Tibial nerve (tissue), 4 donors: ENCODE measurements around the gene GGA1. TPM values are rescaled to one million over a fixed set of nuclear protein-coding genes. Genes with fewer than 3 reads are reported as not detected.

Source experiments
- DNase-seq, 2 donors: peaks; one replicate each; pipeline ENCODE4 v3.0.0-alpha.2; 2019; ENCODE audit warnings: low spot score in 2 of 2
- H3K27ac ChIP-seq, 4 donors: fragments of 200-600 bp; sonication (generic) in 3 of 4; one replicate each; pipeline ENCODE4 v1.5.1; 2017 to 2019; ENCODE audit warnings: mild to moderate bottlenecking in 1 of 4
- H3K27me3 ChIP-seq, 2 donors: fragments of 200-600 bp; sonication (generic) in 1 of 2; one replicate each; pipeline versions ENCODE4 v1.5.1 to v1.6.0; 2017 to 2019
- H3K36me3 ChIP-seq, 3 donors: fragments of 200-600 bp; sonication (generic); one replicate each; pipeline ENCODE4 v1.5.1; 2018 to 2019
- H3K4me1 ChIP-seq, 4 donors: fragments of 200-600 bp; sonication (generic) in 3 of 4; one replicate each; pipeline ENCODE4 v1.5.1; 2017 to 2019
- H3K4me3 ChIP-seq, 4 donors: fragments of 200-600 bp; sonication (generic) in 3 of 4; one replicate each; pipeline ENCODE4 v1.5.1; 2017 to 2019; ENCODE audit warnings: mild to moderate bottlenecking in 1 of 4, moderate library complexity in 1 of 4
- H3K9me3 ChIP-seq, 4 donors: fragments of 200-600 bp; sonication (generic) in 3 of 4; one replicate each; pipeline ENCODE4 v1.5.1; 2017 to 2019
- EP300 ChIP-seq, 2 donors: sonication (generic); formaldehyde crosslinking; IDR thresholded peaks; one replicate each; pipeline ENCODE4 v1.6.1; 2017; ENCODE audit warnings: antibody characterized with exemption in 2 of 2, mild to moderate bottlenecking in 1 of 2
- POLR2A ChIP-seq, 2 donors: fragments of 450-650 bp; IDR thresholded peaks; one replicate each; pipeline ENCODE4 v1.6.1; 2017; ENCODE audit warnings: antibody characterized with exemption in 2 of 2, mild to moderate bottlenecking in 2 of 2, moderate library complexity in 2 of 2
- WGBS, 2 donors: methylation state at CpG; one replicate each; pipeline ENCODE4 v1.1.5; 2018; 5-methylcytosine and 5-hydroxymethylcytosine counted together
- total RNA-seq, 4 donors: library from RNA; depleted of rRNA; stranded (reverse); fragments of >200 nt; gene quantifications; one replicate each; pipeline ENCODE4 v1.1.0, GENCODE V29; 2016
- TF ChIP-seq, protein P1 (sequence below), 5 experiments: fragments of 200-600 bp in 3 of 5; fragments of 450-650 bp in 2 of 5; sonication (generic) in 3 of 5; IDR thresholded peaks; one replicate each; pipeline ENCODE4 v1.5.1; 2016 to 2019; ENCODE audit warnings: antibody characterized with exemption in 5 of 5, mild to moderate bottlenecking in 3 of 5, moderate library complexity in 2 of 5

Gene GGA1
- total RNA-seq, 4 donors from 2014 or later = 66.3 to 99.0 (median 77.2) TPM

DNA sequence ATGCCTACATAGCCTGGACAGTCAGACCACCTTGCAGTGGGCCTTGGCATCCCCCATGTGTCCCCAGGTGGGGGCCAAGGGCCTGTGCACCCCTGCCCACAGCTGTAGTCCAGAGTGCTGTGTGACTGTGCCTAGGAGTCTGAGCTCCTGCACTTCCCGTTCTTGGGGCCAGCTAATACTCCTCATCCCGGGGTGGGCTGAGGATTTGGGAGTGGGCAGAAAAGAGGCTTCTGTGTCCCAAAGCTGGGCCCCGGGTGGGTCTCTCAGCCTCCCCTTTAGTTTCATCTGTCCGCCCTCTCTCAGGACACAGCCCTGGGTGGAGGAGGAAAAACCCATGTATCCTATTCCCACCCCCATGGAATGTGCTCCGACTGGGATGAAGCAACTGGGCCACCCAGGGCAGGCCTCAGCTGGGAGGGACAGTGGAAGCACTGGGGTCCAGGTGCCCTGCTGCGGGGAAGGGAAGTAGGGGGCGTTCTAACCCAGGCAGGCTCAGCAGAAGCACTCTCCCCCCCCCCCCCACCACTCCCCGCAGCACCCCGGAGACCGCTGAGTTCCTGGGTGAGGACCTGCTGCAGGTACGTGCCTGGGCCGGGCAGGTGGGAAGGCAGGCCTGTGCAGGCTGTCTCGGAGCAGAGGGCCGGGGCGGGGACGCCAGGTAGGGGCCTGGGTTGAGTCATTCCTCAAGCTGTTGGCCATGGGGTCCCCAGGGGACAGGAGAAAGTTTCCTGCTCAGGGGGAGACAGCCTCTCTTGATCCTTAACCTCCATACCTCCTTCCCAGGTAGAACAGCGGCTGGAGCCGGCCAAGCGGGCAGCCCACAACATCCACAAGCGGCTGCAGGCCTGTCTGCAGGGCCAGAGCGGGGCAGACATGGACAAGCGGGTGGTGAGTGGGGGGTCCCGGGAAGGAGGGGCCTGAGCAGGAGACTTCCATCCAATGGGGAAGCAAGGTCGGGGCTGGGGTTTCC lies 32.2 kb downstream of the GGA1 start:
- Histone ChIP-seq H3K4me3 (peak overlapping the region; percentile 33 to 71 (median 54)), H3K4me1 (peaks cover 0 to 60% (median 42%) of the 10 kb centered on the region in 4 donors), H3K9me3 (no peaks in the 10 kb centered on the region), H3K36me3 (peaks cover 0 to 6% (median 0%) of the 10 kb centered on the region in 3 donors), H3K27ac (peak overlapping the region in 2 of 4 donors; percentile 50 to 87), H3K27me3 (no peaks in the 10 kb centered on the region)
- 65 to 69% methylated on average over 13 to 19 of the region's 24 CpGs for WGBS, 2 donors
- no peak for DNase-seq
- TF ChIP-seq EP300 (IDR thresholded peaks at IDR 0.05) (no peak), POLR2A (IDR thresholded peaks at IDR 0.05) (no peak)
- TF ChIP-seq, protein P1, sequence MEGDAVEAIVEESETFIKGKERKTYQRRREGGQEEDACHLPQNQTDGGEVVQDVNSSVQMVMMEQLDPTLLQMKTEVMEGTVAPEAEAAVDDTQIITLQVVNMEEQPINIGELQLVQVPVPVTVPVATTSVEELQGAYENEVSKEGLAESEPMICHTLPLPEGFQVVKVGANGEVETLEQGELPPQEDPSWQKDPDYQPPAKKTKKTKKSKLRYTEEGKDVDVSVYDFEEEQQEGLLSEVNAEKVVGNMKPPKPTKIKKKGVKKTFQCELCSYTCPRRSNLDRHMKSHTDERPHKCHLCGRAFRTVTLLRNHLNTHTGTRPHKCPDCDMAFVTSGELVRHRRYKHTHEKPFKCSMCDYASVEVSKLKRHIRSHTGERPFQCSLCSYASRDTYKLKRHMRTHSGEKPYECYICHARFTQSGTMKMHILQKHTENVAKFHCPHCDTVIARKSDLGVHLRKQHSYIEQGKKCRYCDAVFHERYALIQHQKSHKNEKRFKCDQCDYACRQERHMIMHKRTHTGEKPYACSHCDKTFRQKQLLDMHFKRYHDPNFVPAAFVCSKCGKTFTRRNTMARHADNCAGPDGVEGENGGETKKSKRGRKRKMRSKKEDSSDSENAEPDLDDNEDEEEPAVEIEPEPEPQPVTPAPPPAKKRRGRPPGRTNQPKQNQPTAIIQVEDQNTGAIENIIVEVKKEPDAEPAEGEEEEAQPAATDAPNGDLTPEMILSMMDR (IDR thresholded peaks at IDR 0.05) = no peak

DNA sequence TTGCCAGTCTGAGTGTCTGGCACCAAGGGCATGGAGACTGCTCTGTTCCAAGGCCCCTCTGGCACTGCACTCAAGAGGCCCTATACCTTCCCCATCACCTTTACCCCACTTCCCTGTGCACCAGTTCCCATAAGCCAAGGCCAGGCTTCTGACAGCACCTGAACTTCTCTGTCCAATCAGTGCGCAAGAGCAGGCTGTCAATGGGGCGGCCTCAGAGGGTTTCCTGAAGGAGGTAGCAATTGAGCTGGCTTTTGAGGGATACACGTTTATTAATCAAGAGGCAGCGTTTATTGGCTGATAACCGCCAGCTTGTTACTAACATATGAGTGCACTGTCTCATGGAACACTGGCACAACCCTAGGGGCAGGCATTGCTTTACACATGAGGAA lies 32.9 kb downstream of the GGA1 start:
- 92% methylated on average over 5 of the region's 5 CpGs for WGBS, 2 donors
- Histone ChIP-seq H3K27ac (peak overlapping the region in 1 of 4 donors; percentile 87), H3K4me1 (peaks cover 0 to 55% (median 41%) of the 10 kb centered on the region in 4 donors), H3K4me3 (no peak overlapping the region), H3K27me3 (no peaks in the 10 kb centered on the region), H3K9me3 (no peaks in the 10 kb centered on the region), H3K36me3 (peaks cover 0 to 6% (median 0%) of the 10 kb centered on the region in 3 donors)
- no peak for TF ChIP-seq EP300 (IDR thresholded peaks at IDR 0.05)
- TF ChIP-seq POLR2A (IDR thresholded peaks at IDR 0.05) = no peak
- TF ChIP-seq, protein P1 (IDR thresholded peaks at IDR 0.05) = no peak
- no peak for DNase-seq

DNA sequence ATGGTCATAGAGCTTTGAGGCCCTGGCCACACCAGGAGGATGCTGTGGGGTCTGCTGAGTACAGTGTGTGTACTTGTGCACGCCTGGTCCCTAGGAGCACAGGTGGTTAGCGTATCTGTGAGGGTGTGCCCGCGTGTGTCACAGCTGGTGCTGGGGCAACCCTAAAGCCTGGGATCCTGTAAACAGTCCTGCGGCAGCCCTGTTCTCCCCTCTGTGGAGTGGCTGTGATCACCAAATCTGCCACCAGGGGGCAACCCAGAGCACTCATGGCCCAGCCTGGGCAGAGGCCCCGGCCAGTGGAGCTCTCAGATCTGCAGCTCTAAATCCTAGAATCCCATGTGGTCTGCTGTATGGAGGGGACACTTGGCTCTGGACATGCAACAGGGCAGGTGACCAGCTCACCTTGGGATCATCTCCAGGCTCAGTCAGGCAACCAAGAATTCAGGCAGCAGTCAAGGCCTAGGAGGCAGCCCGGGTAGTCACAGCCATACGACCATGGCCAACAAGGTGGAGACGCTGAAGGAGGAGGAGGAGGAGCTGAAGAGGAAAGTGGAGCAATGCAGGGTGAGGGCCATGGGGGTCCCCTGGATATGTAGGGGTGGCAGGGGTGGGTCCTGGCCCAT lies 34.7 kb downstream of the GGA1 start:
- TF ChIP-seq POLR2A (IDR thresholded peaks at IDR 0.05) (no peak), EP300 (IDR thresholded peaks at IDR 0.05) (no peak)
- TF ChIP-seq, protein P1 (IDR thresholded peaks at IDR 0.05) = peak; percentile 85 to 96 (median 93)
- WGBS, 2 donors = 37 to 42% methylated on average over 5 to 9 of the region's 9 CpGs
- no peak overlapping the region for H3K4me3 ChIP-seq
- H3K36me3 ChIP-seq = peaks cover 0 to 18% (median 0%) of the 10 kb centered on the region in 3 donors
- no peaks in the 10 kb centered on the region for H3K9me3 ChIP-seq
- H3K27me3 ChIP-seq = no peaks in the 10 kb centered on the region
- H3K27ac ChIP-seq = peak overlapping the region in 3 of 4 donors; percentile 18 to 87 (median 45)
- peak; percentile 86 to 96 for DNase-seq
- H3K4me1 ChIP-seq = peaks cover 0 to 46% (median 28%) of the 10 kb centered on the region in 4 donors

DNA sequence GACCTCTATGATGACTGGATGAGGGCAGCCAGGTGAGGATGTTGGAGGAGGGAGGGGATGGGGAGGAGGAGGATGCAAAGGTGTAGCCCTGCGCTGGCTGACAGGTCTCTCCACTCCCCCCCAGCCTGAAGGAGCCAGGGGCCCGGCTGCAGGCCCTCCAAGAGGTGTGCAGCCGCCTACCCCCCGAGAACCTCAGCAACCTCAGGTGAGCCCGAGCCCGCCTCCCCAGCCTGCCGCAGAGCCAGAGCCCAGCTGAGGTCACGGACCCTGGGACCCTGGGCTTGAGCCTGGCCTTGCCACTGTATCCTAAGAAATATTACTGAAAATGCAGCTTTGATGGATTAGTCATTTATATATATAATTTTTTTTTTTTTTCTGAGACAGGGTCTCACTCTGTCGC lies 38.7 kb downstream of the GGA1 start:
- Histone ChIP-seq H3K4me3 (no peak overlapping the region), H3K9me3 (no peaks in the 10 kb centered on the region), H3K27me3 (no peaks in the 10 kb centered on the region), H3K36me3 (peaks cover 0 to 46% (median 15%) of the 10 kb centered on the region in 3 donors), H3K4me1 (peaks cover 0 to 13% (median 4%) of the 10 kb centered on the region in 4 donors), H3K27ac (no peak overlapping the region)
- TF ChIP-seq, protein P1 (IDR thresholded peaks at IDR 0.05) = no peak
- no peak for TF ChIP-seq EP300 (IDR thresholded peaks at IDR 0.05)
- no peak for TF ChIP-seq POLR2A (IDR thresholded peaks at IDR 0.05)
- no peak for DNase-seq
- 93 to 96% methylated on average over 9 of the region's 9 CpGs for WGBS, 2 donors
